Gastroesophageal sphincter (tissue), 4 donors: ENCODE results near the gene DNAH7. TPM values are rescaled to one million over a fixed set of nuclear protein-coding genes. Genes with fewer than 3 reads are reported as not detected.

Source experiments
- ATAC-seq: fragments of 150-250 bp; one replicate; pipeline ENCODE4 v1.9.1; 2016; ENCODE audit warnings: mild to moderate bottlenecking, moderate library complexity
- H3K27ac ChIP-seq, 4 donors: fragments of 200-600 bp; sonication (generic) in 3 of 4; 1 replicate in 3 of 4; 2 replicates in 1 of 4; pipeline ENCODE4 v1.5.1; 2016 to 2019
- H3K27me3 ChIP-seq: fragments of 200-600 bp; sonication (generic); one replicate; pipeline ENCODE4 v1.5.1; 2019
- H3K36me3 ChIP-seq, 2 donors: fragments of 200-600 bp; sonication (generic); one replicate each; pipeline ENCODE4 v1.5.1; 2019; ENCODE audit warnings: control low read depth in 1 of 2
- H3K4me1 ChIP-seq, 3 donors: fragments of 200-600 bp; sonication (generic); 1 replicate in 2 of 3; 2 replicates in 1 of 3; pipeline ENCODE4 v1.5.1; 2016 to 2019; ENCODE audit warnings: control low read depth in 2 of 3
- H3K4me3 ChIP-seq, 2 donors: fragments of 200-600 bp; sonication (generic); one replicate each; pipeline ENCODE4 v1.5.1; 2019; ENCODE audit warnings: mild to moderate bottlenecking in 1 of 2, moderate library complexity in 1 of 2
- H3K9me3 ChIP-seq, 3 donors: fragments of 200-600 bp; sonication (generic); one replicate each; pipeline ENCODE4 v1.5.1; 2017 to 2019; ENCODE audit warnings: control low read depth in 2 of 3
- CTCF ChIP-seq, 4 experiments: fragments of 200-600 bp in 2 of 4; fragments of 450-650 bp in 2 of 4; sonication (generic) in 1 of 4; IDR thresholded peaks; one replicate each; pipeline ENCODE4 v1.5.1; 2017 to 2019; ENCODE audit warnings: antibody characterized with exemption in 4 of 4, mild to moderate bottlenecking in 2 of 4, moderate library complexity in 2 of 4
- EP300 ChIP-seq: sonication (generic); formaldehyde crosslinking; IDR thresholded peaks from one replicate; pipeline ENCODE4 v1.6.1; 2017; ENCODE audit warnings: antibody characterized with exemption, mild to moderate bottlenecking
- POLR2A ChIP-seq, 2 donors: fragments of 450-650 bp; IDR thresholded peaks; one replicate each; pipeline ENCODE4 v1.6.1; 2017; ENCODE audit warnings: antibody characterized with exemption in 2 of 2, mild to moderate bottlenecking in 2 of 2, moderate library complexity in 1 of 2
- POLR2AphosphoS5 ChIP-seq: sonication (generic); formaldehyde crosslinking; IDR thresholded peaks from one replicate; pipeline ENCODE4 v1.6.1; 2017; ENCODE audit warnings: antibody characterized with exemption
- WGBS, 2 donors: methylation state at CpG; one replicate each; pipeline ENCODE4 v1.1.5; 2018; ENCODE audit warnings: low coverage in 1 of 2; 5-methylcytosine and 5-hydroxymethylcytosine counted together
- total RNA-seq, 4 donors: library from RNA; depleted of rRNA; stranded (reverse); fragments of >200 nt; gene quantifications; one replicate each; pipeline ENCODE4 v1.1.0, GENCODE V29; 2016

Gene DNAH7
- total RNA-seq, 4 donors from 2014 or later: 0.40 to 1.3 (median 0.65) TPM

GRCh38 chr2:195795879-195796278 is 272.8 kb downstream of the DNAH7 start:
- TF ChIP-seq EP300: no peak
- no peak for TF ChIP-seq POLR2AphosphoS5
- TF ChIP-seq CTCF (IDR thresholded peaks at IDR 0.05): no peak
- TF ChIP-seq POLR2A (IDR thresholded peaks at IDR 0.05): no peak
- 75% methylated on average over 1 of the region's 1 CpG; no CpG with 5 or more reads in 1 of the 2 donors for WGBS, 2 donors
- Histone ChIP-seq H3K27ac (no peak overlapping the region), H3K4me1 (no peaks in the 10 kb centered on the region), H3K36me3 (no peaks in the 10 kb centered on the region), H3K4me3 (no peak overlapping the region), H3K27me3 (no peaks in the 10 kb centered on the region), H3K9me3 (no peaks in the 10 kb centered on the region)
- no peak for ATAC-seq

GRCh38 chr2:195793881-195794280 is 274.8 kb downstream of the DNAH7 start:
- H3K27ac ChIP-seq: no peak overlapping the region
- WGBS, 2 donors: 60 to 64% methylated on average over 1 to 2 of the region's 2 CpGs
- TF ChIP-seq EP300 (no peak), POLR2A (IDR thresholded peaks at IDR 0.05) (no peak), CTCF (IDR thresholded peaks at IDR 0.05) (no peak)
- H3K27me3 ChIP-seq: no peaks in the 10 kb centered on the region
- H3K36me3 ChIP-seq: no peaks in the 10 kb centered on the region
- no peak for ATAC-seq
- no peaks in the 10 kb centered on the region for H3K9me3 ChIP-seq
- no peak overlapping the region for H3K4me3 ChIP-seq
- no peaks in the 10 kb centered on the region for H3K4me1 ChIP-seq

DNA sequence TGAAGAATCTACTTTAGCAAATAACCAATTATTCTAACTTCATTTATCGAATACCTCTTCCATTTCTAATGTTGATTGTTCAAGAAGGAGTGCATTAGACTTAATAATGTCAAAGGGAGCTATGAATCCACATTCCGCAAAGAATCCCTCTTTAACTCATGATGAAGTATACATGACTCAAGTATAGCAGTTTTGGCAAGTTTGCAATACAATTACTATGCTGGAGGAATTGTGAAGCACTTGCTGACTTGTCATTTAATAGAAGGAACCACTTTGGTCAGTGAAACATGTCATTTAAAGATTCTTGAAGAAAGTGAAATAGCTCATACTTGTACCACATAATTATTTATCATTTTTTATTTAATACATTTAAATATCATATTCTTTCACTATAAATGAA is 286.5 kb downstream of the DNAH7 start:
- no peak for ATAC-seq
- no peaks in the 10 kb centered on the region for H3K9me3 ChIP-seq
- H3K27ac ChIP-seq: no peak overlapping the region
- no peaks in the 10 kb centered on the region for H3K27me3 ChIP-seq
- TF ChIP-seq POLR2A (IDR thresholded peaks at IDR 0.05) (no peak), CTCF (IDR thresholded peaks at IDR 0.05) (no peak), POLR2AphosphoS5 (no peak), EP300 (no peak)
- H3K4me3 ChIP-seq: no peak overlapping the region
- no peaks in the 10 kb centered on the region for H3K36me3 ChIP-seq
- no peaks in the 10 kb centered on the region for H3K4me1 ChIP-seq
- 92 to 100% methylated on average over 2 of the region's 2 CpGs for WGBS, 2 donors

DNA sequence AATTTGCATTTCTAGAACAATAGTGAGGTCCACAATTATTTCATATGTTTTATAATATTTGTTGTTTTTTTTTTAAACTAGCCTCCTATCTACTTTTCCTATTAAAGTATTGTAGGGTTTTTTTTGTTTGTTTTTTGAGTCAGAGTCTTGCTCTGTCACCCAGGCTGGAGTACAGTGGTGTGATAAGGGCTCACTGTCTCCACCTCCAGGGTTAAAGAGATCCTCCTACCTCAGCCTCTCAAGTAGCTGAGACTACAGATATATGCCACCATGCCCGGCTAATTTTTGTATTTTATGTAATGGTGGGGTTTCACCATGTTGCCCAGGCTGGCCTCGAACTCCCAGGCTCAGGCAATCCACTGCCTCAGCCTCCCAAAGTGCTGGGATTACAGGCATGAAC is 289.1 kb downstream of the DNAH7 start:
- no peak for ATAC-seq
- H3K9me3 ChIP-seq: no peaks in the 10 kb centered on the region
- H3K4me3 ChIP-seq: no peak overlapping the region
- no peak overlapping the region for H3K27ac ChIP-seq
- H3K27me3 ChIP-seq: no peaks in the 10 kb centered on the region
- H3K4me1 ChIP-seq: no peaks in the 10 kb centered on the region
- WGBS, 2 donors: 77 to 80% methylated on average over 1 to 2 of the region's 2 CpGs
- TF ChIP-seq CTCF (IDR thresholded peaks at IDR 0.05) (no peak), POLR2A (IDR thresholded peaks at IDR 0.05) (no peak), EP300 (no peak), POLR2AphosphoS5 (no peak)
- no peaks in the 10 kb centered on the region for H3K36me3 ChIP-seq

GRCh38 chr2:195769975-195770374 is 298.7 kb downstream of the DNAH7 start:
- no peak for ATAC-seq
- TF ChIP-seq EP300 (no peak), CTCF (IDR thresholded peaks at IDR 0.05) (no peak), POLR2A (IDR thresholded peaks at IDR 0.05) (no peak), POLR2AphosphoS5 (no peak)
- Histone ChIP-seq H3K9me3 (peaks cover 0 to 2% (median 0%) of the 10 kb centered on the region in 3 donors), H3K4me3 (no peak overlapping the region), H3K4me1 (no peaks in the 10 kb centered on the region), H3K27me3 (no peaks in the 10 kb centered on the region), H3K27ac (no peak overlapping the region), H3K36me3 (no peaks in the 10 kb centered on the region)
